ENCODE measurements around the gene KRT5.

The KRT5 gene

GRCh38 chr12:52519826-52520662 is at the start of gene KRT5:
Gene KRT5, minus strand, starts transcription at chr12:52520394. Its CDS starts 98 bp downstream, at chr12:52520296.
- Histone ChIP-seq H3K9ac (no peak within 1 kb of the TSS), H4K20me1 (no peaks in the 10 kb centered on the region; a peak in 1 of 22 replicates), H3K27ac (no peak within 1 kb of the TSS), H3K27me3 (no peaks in the 10 kb centered on the region), H3K4me1 (peaks cover 0 to 3% (median 0%) of the 10 kb centered on the region in 10 experiments; a peak in 1 of 20 replicates), H3K9me3 (replicated peaks in 1 of 11) (no peaks in the 10 kb centered on the region), H3K4me3 (no peak within 1 kb of the TSS), H3K36me3 (no peaks in the 10 kb centered on the region), H3K4me2 (no peak within 1 kb of the TSS)
- TF ChIP-seq Cebpa-rat (IDR thresholded peaks at IDR 0.05), result no peak

- TF ChIP-seq Cebpa-rat (IDR thresholded peaks at IDR 0.05), result no peak
- Histone ChIP-seq H3K4me1 (peaks cover 0 to 7% (median 0%) of the 10 kb centered on the region in 10 experiments; a peak in 4 of 20 replicates), H3K9ac (no peak overlapping the region), H3K9me3 (replicated peaks in 1 of 11) (no peaks in the 10 kb centered on the region), H3K4me3 (no peak overlapping the region), H3K27ac (no peak overlapping the region), H3K4me2 (no peak overlapping the region), H3K36me3 (no peaks in the 10 kb centered on the region), H3K27me3 (no peaks in the 10 kb centered on the region), H4K20me1 (no peaks in the 10 kb centered on the region)
Observed at GRCh38 chr12:52568111-52568510, 47.9 kb upstream of the KRT5 start.

- Histone ChIP-seq H3K4me3 (no peak overlapping the region), H3K36me3 (no peaks in the 10 kb centered on the region), H3K9me3 (replicated peaks in 1 of 11) (no peaks in the 10 kb centered on the region), H3K4me2 (peak overlapping the region in 1 of 11 experiments; percentile 2; a peak in 1 of 22 replicates), H3K27ac (no peak overlapping the region), H3K4me1 (peaks cover 0 to 7% (median 0%) of the 10 kb centered on the region in 10 experiments; a peak in 4 of 20 replicates), H3K27me3 (no peaks in the 10 kb centered on the region; a peak in 1 of 22 replicates), H3K9ac (no peak overlapping the region), H4K20me1 (no peaks in the 10 kb centered on the region)
- TF ChIP-seq Cebpa-rat (IDR thresholded peaks at IDR 0.05), result no peak
Observed at GRCh38 chr12:52566847-52567291, 46.7 kb upstream of the KRT5 start.

DNA sequence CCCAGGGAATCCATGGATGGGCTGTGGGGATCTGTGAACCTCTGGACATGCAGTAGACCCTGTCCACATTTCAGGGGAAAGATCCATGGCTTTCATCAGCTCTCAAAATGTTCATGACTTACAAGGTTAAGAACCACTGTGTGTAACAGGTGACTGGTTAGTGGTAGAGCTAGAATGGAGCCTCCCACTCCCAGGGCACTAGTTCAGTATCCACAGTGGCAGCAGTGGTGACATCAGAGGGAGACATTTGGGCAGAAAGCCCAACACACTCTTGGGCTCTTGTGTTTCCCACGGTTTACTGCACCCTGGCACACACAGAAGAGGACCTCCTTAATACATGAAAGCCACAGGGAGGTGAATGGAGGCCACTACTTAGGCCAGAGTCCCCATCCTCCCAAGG is 44.4 kb upstream of the KRT5 start:
- no peak overlapping the region for H3K27ac ChIP-seq

GRCh38 chr12:52561880-52562449 is 41.8 kb upstream of the KRT5 start:
- H3K4me2 ChIP-seq, result no peak overlapping the region
- H3K9ac ChIP-seq, result no peak overlapping the region
- no peaks in the 10 kb centered on the region for H3K36me3 ChIP-seq
- no peak overlapping the region for H3K27ac ChIP-seq
- no peaks in the 10 kb centered on the region for H4K20me1 ChIP-seq
- H3K4me1 ChIP-seq, result peaks cover 0 to 2% (median 0%) of the 10 kb centered on the region in 10 experiments; a peak in 3 of 20 replicates
- no peaks in the 10 kb centered on the region; a peak in 1 of 22 replicates for H3K27me3 ChIP-seq
- H3K9me3 ChIP-seq (replicated peaks in 1 of 11), result no peaks in the 10 kb centered on the region
- H3K4me3 ChIP-seq, result no peak overlapping the region
- TF ChIP-seq Cebpa-rat (IDR thresholded peaks at IDR 0.05), result no peak

More for the DNA sequence above, 44.4 kb upstream of the KRT5 start:
- H3K36me3 ChIP-seq, result no peaks in the 10 kb centered on the region
- H3K4me2 ChIP-seq, result no peak overlapping the region
- H3K9ac ChIP-seq, result no peak overlapping the region
- peaks cover 0 to 7% (median 0%) of the 10 kb centered on the region in 10 experiments; a peak in 4 of 20 replicates for H3K4me1 ChIP-seq
- no peak overlapping the region for H3K4me3 ChIP-seq
- no peaks in the 10 kb centered on the region; a peak in 1 of 22 replicates for H3K27me3 ChIP-seq
- no peaks in the 10 kb centered on the region for H4K20me1 ChIP-seq
- TF ChIP-seq Cebpa-rat (IDR thresholded peaks at IDR 0.05), result no peak
- no peaks in the 10 kb centered on the region for H3K9me3 ChIP-seq (replicated peaks in 1 of 11)

DNA sequence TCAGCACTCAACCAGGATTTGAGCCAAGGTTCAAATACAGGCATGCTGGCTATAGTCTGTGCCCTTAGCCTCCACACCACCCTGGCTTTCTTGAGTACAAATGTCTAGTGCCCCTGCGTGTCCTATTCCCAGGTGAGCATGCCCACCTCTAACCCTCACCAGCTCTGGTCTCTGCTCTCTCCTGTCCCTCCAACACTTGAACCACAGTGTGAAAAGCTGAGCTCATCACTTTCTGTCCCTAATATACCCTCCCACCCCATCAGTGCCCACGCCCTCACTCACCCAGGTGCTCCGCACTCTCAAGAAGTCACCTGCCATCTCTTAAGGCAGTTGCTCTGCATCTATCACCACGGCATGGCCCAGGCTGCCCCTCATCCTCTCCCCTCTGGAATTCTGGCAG is 39.8 kb upstream of the KRT5 start:
- H3K4me3 ChIP-seq, result no peak overlapping the region
- no peaks in the 10 kb centered on the region for H3K36me3 ChIP-seq
- H3K4me2 ChIP-seq, result no peak overlapping the region
- no peaks in the 10 kb centered on the region for H3K9me3 ChIP-seq (replicated peaks in 1 of 11)
- no peaks in the 10 kb centered on the region for H3K4me1 ChIP-seq
- H3K27ac ChIP-seq, result no peak overlapping the region
- no peaks in the 10 kb centered on the region; a peak in 1 of 22 replicates for H3K27me3 ChIP-seq
- TF ChIP-seq Cebpa-rat (IDR thresholded peaks at IDR 0.05), result no peak
- no peak overlapping the region for H3K9ac ChIP-seq
- H4K20me1 ChIP-seq, result no peaks in the 10 kb centered on the region

DNA sequence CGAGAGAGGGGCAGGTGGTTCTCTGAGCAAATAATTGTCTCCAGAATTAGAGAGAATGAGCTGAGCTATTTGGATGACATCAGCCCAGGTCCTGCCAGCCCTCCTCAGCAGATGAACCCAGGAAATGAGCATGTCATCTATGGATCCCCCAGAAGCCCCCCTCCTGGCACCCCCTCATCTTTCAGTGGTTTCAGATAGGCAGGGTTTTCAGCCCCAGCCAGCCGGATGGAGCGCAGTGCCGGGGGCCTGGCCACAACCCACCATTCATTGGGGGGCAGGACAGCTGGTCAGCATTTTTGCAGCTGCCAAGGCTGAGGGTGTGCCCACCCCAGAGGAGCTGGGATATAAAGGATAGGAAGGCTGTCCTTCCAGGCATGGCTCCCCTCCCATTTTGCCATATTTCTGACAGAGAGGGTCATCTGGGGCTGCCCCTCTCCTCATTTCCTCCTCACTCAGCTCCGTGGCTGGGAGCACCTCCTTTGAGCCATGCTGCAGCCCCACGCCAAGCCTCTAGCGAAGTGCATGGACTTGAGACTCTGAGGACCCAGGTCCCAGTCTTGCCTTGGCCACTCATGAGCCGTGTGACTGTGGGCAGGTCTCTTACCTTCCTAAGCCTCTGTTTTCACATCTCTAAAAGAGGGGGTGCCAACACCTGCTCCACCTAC is 38.7 kb upstream of the KRT5 start:
- Histone ChIP-seq H3K9me3 (replicated peaks in 1 of 11) (no peaks in the 10 kb centered on the region), H3K4me1 (no peaks in the 10 kb centered on the region), H4K20me1 (no peaks in the 10 kb centered on the region), H3K9ac (no peak overlapping the region), H3K4me2 (no peak overlapping the region), H3K27me3 (no peaks in the 10 kb centered on the region; a peak in 1 of 22 replicates), H3K27ac (no peak overlapping the region), H3K36me3 (no peaks in the 10 kb centered on the region), H3K4me3 (no peak overlapping the region)
- TF ChIP-seq Cebpa-rat (IDR thresholded peaks at IDR 0.05), result no peak

DNA sequence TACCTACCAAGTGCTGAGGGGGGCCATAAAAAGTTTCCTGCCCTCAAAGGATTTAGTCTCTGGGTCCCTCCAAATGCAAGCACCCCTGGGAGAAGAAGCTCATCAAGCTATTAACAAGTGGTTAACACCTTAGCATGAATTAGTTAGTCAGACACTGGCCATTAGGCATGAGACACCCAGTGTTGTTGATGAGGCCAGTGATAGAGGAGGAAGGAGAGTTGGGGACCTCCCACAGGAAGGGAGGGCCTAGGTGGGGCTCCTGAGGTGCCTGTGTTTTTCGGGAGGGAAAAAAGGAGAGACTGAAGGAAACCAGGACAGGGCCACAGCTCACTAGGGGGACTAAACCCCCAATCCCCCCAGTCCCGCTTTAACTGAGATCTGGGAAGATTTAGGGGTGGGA is 37.3 kb upstream of the KRT5 start:
- no peaks in the 10 kb centered on the region for H3K36me3 ChIP-seq
- H3K9me3 ChIP-seq (replicated peaks in 1 of 11), result no peaks in the 10 kb centered on the region
- no peak for TF ChIP-seq Cebpa-rat (IDR thresholded peaks at IDR 0.05)
- H3K4me3 ChIP-seq, result no peak overlapping the region
- no peaks in the 10 kb centered on the region for H3K4me1 ChIP-seq
- H3K4me2 ChIP-seq, result no peak overlapping the region
- H3K27me3 ChIP-seq, result no peaks in the 10 kb centered on the region; a peak in 1 of 22 replicates
- H4K20me1 ChIP-seq, result no peaks in the 10 kb centered on the region
- H3K27ac ChIP-seq, result no peak overlapping the region
- H3K9ac ChIP-seq, result no peak overlapping the region

DNA sequence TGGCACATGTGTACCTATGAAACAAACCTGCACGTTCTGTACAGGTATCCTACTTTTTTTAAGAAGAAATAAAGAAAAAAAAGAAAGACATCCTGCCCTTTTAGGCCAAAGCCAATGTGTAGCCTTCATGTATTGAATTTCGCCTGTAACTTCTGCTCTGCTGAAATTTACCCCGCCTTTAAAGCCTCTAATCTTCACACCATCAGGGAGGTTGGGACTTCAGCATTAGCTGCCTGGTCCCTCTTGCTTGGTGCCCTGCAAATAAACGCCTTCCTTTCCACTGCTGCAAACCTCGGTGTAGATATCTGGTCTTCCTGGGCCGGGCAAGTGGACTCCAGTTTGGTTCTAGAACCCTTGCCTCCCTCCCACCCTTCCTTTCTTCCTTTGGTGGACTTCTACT is 35.4 kb upstream of the KRT5 start:
- H3K4me1 ChIP-seq, result no peaks in the 10 kb centered on the region
- H3K27ac ChIP-seq, result no peak overlapping the region
- H4K20me1 ChIP-seq, result no peaks in the 10 kb centered on the region
- no peaks in the 10 kb centered on the region for H3K9me3 ChIP-seq (replicated peaks in 1 of 11)
- no peak overlapping the region for H3K4me3 ChIP-seq
- no peaks in the 10 kb centered on the region for H3K27me3 ChIP-seq
- no peaks in the 10 kb centered on the region for H3K36me3 ChIP-seq
- H3K9ac ChIP-seq, result no peak overlapping the region
- no peak overlapping the region for H3K4me2 ChIP-seq
- TF ChIP-seq Cebpa-rat (IDR thresholded peaks at IDR 0.05), result no peak

Data from BLaER1 treated with 17β-estradiol and CSF1 and Interleukin-3, amounts not matched to agents 10 nM and 100 nM (cell line).